GM12865 (cell line): ENCODE measurements around the gene ITGAL.

Experiments used
- DNase-seq: peaks from one replicate; pipeline ENCODE4 v3.0.0; 2010; ENCODE audit warnings: low read depth
- H3K4me3 ChIP-seq: 2 replicates; pipeline ENCODE4 v1.5.1; 2011; ENCODE audit warnings: mild to moderate bottlenecking, low read depth, low read length, control low read depth
- CTCF ChIP-seq: IDR thresholded peaks from 2 replicates; pipeline ENCODE4 v1.5.1; 2011; ENCODE audit warnings: low read length, control low read depth, low read depth, inconsistent platforms; ENCODE audit not compliant: insufficient read depth; ENCODE audit errors: missing control alignments

Gene ITGAL

GRCh38 chr16:30437511-30438046, 35.0 kb upstream of the ITGAL start:
- TF ChIP-seq CTCF = no peak
- no peak overlapping the region for H3K4me3 ChIP-seq
- DNase-seq = no peak

- TF ChIP-seq CTCF = no peak
- no peak for DNase-seq
- H3K4me3 ChIP-seq = no peak overlapping the region
These were observed 33.7 kb upstream of the ITGAL start for GRCh38 chr16:30438835-30439234.

GRCh38 chr16:30439720-30440348, 32.7 kb upstream of the ITGAL start:
- H3K4me3 ChIP-seq = no peak overlapping the region
- no peak for DNase-seq
- TF ChIP-seq CTCF = no peak

DNA sequence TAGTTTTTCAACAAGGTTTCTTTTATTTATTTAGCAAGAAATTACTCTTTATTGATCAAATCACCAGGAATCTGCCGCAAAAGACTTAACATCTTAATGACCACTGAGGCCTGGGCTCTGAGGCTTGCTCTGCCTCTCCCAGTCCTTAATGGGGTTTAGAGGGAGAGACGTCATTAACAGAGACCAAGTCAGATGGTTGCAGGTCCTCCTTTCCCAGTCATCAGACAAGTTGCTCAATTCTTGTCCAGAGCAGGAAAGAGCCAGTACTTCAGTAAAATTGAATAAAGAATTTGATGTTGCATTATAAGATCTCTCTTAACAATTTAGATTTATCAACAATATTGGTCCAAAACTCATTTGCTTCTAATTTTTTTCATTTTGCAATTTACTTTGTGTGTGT, 28.9 kb upstream of the ITGAL start:
- no peak overlapping the region for H3K4me3 ChIP-seq
- TF ChIP-seq CTCF = no peak
- no peak for DNase-seq

- H3K4me3 ChIP-seq = peak overlapping the region; percentile 53
- no peak for TF ChIP-seq CTCF
- no peak for DNase-seq
These were observed 28.1 kb upstream of the ITGAL start for GRCh38 chr16:30444231-30445148.

- H3K4me3 ChIP-seq = peak overlapping the region; percentile 53
- TF ChIP-seq CTCF = no peak
- no peak for DNase-seq
These were observed 27.5 kb upstream of the ITGAL start for GRCh38 chr16:30445149-30445407.
